Parathyroid adenoma (tissue), 2 donors: ENCODE measurements around the gene USP2.

ENCODE experiments used
- H2AFZ ChIP-seq: fragments of 300-600 bp; sonication (generic); one replicate; pipeline ENCODE4 v1.7.0; 2017; ENCODE audit warnings: antibody characterized with exemption, mild to moderate bottlenecking
- H3K27ac ChIP-seq: fragments of 300-600 bp; sonication (generic); one replicate; pipeline ENCODE4 v1.7.0; 2017
- H3K27me3 ChIP-seq: fragments of 300-600 bp; sonication (generic); one replicate; pipeline ENCODE4 v1.7.0; 2017; ENCODE audit warnings: low read length; ENCODE audit not compliant: control insufficient read depth, insufficient read depth
- H3K36me3 ChIP-seq: fragments of 300-600 bp; sonication (generic); one replicate; pipeline ENCODE4 v1.7.0; 2017; ENCODE audit warnings: low read length; ENCODE audit not compliant: control insufficient read depth, insufficient read depth
- H3K4me1 ChIP-seq: fragments of 300-600 bp; sonication (generic); one replicate; pipeline ENCODE4 v1.7.0; 2017; ENCODE audit warnings: control low read depth
- H3K4me2 ChIP-seq: fragments of 300-600 bp; sonication (generic); one replicate; pipeline ENCODE4 v1.7.0; 2017; ENCODE audit warnings: low read length
- H3K4me3 ChIP-seq: fragments of 300-600 bp; sonication (generic); one replicate; pipeline ENCODE4 v1.7.0; 2017; ENCODE audit warnings: low read depth, low read length
- H3K79me2 ChIP-seq: fragments of 300-600 bp; sonication (generic); one replicate; pipeline ENCODE4 v1.7.0; 2017; ENCODE audit warnings: control low read depth
- H3K9ac ChIP-seq: fragments of 300-600 bp; sonication (generic); one replicate; pipeline ENCODE4 v1.7.0; 2017; ENCODE audit warnings: mild to moderate bottlenecking
- H3K9me3 ChIP-seq: fragments of 300-600 bp; sonication (generic); one replicate; pipeline ENCODE4 v1.7.0; 2017; ENCODE audit warnings: low read length; ENCODE audit not compliant: control insufficient read depth
- TF ChIP-seq, protein P1 (sequence below): fragments of 300-600 bp; sonication (generic); IDR thresholded peaks from one replicate; pipeline ENCODE4 v1.7.0; 2017; ENCODE audit warnings: antibody characterized with exemption, mild to moderate bottlenecking
- donor health status: primary hyperparathyroidism.

The USP2 gene

DNA sequence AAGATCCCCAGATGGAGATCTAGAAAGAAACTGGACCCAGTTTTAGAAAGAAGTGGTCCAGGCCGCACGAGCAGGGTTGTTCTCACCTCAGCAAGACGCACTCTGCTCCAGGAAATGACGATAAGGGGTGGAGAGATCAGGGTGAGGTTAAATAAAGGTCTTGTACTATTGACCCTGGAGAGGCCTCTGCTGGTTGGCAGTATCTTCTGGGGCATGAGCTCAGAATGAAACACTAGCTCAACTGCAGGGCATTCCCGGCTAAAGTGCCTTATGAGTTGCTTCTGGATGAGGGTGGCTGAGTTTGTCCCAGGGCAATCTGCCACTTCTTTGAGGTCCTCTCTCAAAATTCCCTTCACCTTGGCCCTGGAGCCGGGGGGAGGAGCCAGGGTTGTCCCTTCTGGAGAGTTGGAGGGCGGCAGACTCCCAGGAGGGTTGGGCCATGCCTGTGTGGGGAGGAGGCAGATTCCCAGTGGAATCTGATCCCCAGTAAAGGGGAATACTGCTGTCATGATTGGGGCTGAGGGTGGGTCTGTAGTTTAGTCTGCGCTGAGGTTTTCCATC, 10.9 kb downstream of the USP2 start:
- Histone ChIP-seq H3K79me2 (no peaks in the 10 kb centered on the region), H3K4me1 (peaks cover 11% of the 10 kb centered on the region), H3K4me3 (no peak overlapping the region), H3K27ac (no peak overlapping the region), H3K36me3 (no peaks in the 10 kb centered on the region), H3K4me2 (no peak overlapping the region), H3K9me3 (no peaks in the 10 kb centered on the region), H3K9ac (no peak overlapping the region), H3K27me3 (no peaks in the 10 kb centered on the region), H2AFZ (no peak overlapping the region)
- TF ChIP-seq, protein P1, sequence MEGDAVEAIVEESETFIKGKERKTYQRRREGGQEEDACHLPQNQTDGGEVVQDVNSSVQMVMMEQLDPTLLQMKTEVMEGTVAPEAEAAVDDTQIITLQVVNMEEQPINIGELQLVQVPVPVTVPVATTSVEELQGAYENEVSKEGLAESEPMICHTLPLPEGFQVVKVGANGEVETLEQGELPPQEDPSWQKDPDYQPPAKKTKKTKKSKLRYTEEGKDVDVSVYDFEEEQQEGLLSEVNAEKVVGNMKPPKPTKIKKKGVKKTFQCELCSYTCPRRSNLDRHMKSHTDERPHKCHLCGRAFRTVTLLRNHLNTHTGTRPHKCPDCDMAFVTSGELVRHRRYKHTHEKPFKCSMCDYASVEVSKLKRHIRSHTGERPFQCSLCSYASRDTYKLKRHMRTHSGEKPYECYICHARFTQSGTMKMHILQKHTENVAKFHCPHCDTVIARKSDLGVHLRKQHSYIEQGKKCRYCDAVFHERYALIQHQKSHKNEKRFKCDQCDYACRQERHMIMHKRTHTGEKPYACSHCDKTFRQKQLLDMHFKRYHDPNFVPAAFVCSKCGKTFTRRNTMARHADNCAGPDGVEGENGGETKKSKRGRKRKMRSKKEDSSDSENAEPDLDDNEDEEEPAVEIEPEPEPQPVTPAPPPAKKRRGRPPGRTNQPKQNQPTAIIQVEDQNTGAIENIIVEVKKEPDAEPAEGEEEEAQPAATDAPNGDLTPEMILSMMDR = no peak

DNA sequence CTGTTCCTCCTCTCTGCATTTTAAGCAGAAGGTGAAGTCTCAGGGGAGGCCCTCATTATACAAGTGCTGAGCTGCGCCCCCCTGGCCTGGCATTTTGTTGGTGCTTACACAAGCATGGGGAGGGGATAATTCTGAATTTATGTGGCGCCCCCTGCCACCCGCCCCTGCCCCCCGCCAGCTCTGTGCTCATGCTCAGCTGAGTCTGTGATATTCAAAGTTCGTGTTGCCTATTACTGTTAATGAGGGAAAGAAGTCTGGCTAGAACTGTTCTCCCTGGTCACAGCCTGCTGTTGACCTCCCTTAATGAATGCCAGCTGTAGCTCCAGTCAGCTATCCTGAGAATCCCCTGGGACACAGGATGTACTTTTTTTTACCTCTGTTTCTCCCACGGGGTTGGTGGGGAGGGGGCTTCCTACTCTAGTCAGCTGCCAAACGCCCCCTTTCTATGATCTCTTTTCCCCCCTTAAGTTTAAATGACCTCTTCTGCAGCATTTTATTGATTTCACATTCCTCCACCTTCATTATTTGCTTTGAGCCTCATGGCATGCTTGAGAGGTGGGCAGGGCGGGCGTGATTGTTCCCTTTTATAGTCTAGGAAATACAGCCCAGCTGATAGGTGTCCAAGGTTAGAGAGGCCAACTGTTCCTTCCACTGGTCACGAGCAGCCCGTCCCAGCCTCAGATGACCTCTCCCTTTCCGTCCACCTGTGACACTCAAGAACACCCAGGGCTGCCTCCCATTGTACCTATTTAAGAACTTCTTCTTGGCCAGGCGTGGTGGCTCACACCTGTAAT, 12.2 kb downstream of the USP2 start:
- TF ChIP-seq, protein P1 = no peak
- Histone ChIP-seq H3K27me3 (no peaks in the 10 kb centered on the region), H3K4me3 (no peak overlapping the region), H3K9ac (no peak overlapping the region), H3K79me2 (no peaks in the 10 kb centered on the region), H3K36me3 (no peaks in the 10 kb centered on the region), H3K27ac (no peak overlapping the region), H3K4me2 (no peak overlapping the region), H3K9me3 (no peaks in the 10 kb centered on the region), H3K4me1 (peaks cover 11% of the 10 kb centered on the region), H2AFZ (no peak overlapping the region)

DNA sequence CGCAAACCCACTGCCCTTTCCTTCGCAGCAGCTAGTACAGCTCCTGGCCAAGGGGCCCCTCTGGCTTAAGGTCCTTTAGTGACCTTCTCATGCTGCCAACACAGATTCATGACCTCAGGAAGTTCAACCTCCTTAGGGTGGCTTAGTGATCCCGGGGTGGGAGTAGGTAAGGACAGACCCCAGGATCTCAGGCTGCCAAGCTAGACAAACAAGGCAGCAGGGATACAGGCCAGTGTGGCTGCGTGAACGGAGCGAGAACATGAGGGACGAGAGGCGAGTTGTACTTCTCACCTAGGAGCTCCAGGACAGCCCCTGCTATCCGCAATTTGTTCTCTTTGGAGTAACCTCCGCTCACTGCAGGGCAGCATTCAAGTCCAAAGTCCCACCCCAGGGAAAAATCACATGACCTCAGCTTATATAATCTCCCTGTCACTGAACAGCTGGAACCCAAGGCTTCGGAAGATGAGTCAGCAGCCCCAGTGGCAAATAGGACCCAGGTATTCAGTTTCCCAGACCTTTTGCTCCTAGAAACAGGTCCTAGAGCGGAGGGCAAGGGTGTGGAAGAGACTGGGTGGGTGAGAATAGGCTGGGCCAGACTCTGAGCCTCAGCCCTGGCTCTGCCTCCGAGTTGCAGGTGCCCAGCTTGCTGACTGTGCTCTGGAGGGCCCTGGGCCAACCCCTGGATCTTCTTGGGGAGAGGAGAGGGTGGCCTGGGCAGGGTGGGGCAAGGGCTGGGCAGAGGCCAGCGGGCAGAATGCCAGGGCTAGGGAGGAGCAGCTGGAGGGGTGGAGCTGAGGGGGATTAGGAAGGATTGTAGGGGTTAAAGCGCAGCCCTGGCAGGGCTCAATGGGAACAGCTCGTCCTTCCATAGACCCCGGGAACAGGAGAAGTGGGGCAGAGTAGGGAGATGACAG, 13.1 kb downstream of the USP2 start:
- no peaks in the 10 kb centered on the region for H3K27me3 ChIP-seq
- H2AFZ ChIP-seq = no peak overlapping the region
- TF ChIP-seq, protein P1 = no peak
- H3K27ac ChIP-seq = peak overlapping the region; percentile 15
- no peak overlapping the region for H3K4me2 ChIP-seq
- no peak overlapping the region for H3K4me3 ChIP-seq
- no peak overlapping the region for H3K9ac ChIP-seq
- no peaks in the 10 kb centered on the region for H3K36me3 ChIP-seq
- peaks cover 13% of the 10 kb centered on the region for H3K4me1 ChIP-seq
- H3K9me3 ChIP-seq = no peaks in the 10 kb centered on the region
- no peaks in the 10 kb centered on the region for H3K79me2 ChIP-seq

- no peaks in the 10 kb centered on the region for H3K9me3 ChIP-seq
- no peak overlapping the region for H3K9ac ChIP-seq
- H3K4me3 ChIP-seq = no peak overlapping the region
- no peaks in the 10 kb centered on the region for H3K79me2 ChIP-seq
- H2AFZ ChIP-seq = no peak overlapping the region
- no peak overlapping the region for H3K27ac ChIP-seq
- H3K4me2 ChIP-seq = no peak overlapping the region
- no peaks in the 10 kb centered on the region for H3K36me3 ChIP-seq
- H3K4me1 ChIP-seq = peaks cover 13% of the 10 kb centered on the region
- H3K27me3 ChIP-seq = no peaks in the 10 kb centered on the region
- TF ChIP-seq, protein P1 = no peak
Measured at GRCh38 chr11:119367661-119368120, 13.8 kb downstream of the USP2 start.
